SU-DHL-6 (cell line): ENCODE data around the gene TMIGD1.
A peak's percentile ranks its signal among the peaks of the same experiment; 100 is the strongest.

Experiments used
- H2AFZ ChIP-seq: fragments of 200-600 bp; sonication (generic); 2 replicates; pipeline ENCODE4 v1.6.1; 2014; ENCODE audit warnings: low read depth, mild to moderate bottlenecking, moderate library complexity, mixed read lengths, antibody characterized with exemption, low read length; ENCODE audit not compliant: severe bottlenecking
- H3F3A ChIP-seq: fragments of 200-600 bp; shearing (Covaris generic); 2 replicates; pipeline ENCODE4 v1.6.0; 2016; ENCODE audit warnings: antibody characterized with exemption, mild to moderate bottlenecking; ENCODE audit not compliant: insufficient read depth
- H3K27ac ChIP-seq: fragments of 200-600 bp; sonication (generic); 2 replicates; pipeline ENCODE4 v1.5.1; 2016; ENCODE audit warnings: low read depth, mild to moderate bottlenecking, low read length, moderate library complexity, mixed read lengths
- H3K27me3 ChIP-seq: fragments of 200-600 bp; sonication (generic), shearing (Covaris generic); 2 replicates; pipeline ENCODE4 v1.6.0; 2014; ENCODE audit warnings: mild to moderate bottlenecking, low read length
- H3K36me3 ChIP-seq: fragments of 200-600 bp; sonication (generic); 2 replicates; pipeline ENCODE4 v1.6.1; 2014; ENCODE audit warnings: mild to moderate bottlenecking, low read length, mixed read lengths
- H3K4me2 ChIP-seq: fragments of 300-600, 200-600 bp; shearing (Covaris generic), sonication (generic); 2 replicates; pipeline ENCODE4 v1.6.0; 2014; ENCODE audit warnings: low read length, low read depth, mild to moderate bottlenecking; ENCODE audit not compliant: poor library complexity, severe bottlenecking
- H3K4me3 ChIP-seq: fragments of 200-600 bp; sonication (generic); 2 replicates; pipeline ENCODE4 v1.5.1; 2014; ENCODE audit warnings: antibody characterized with exemption, low read length, mild to moderate bottlenecking, mixed read lengths; ENCODE audit not compliant: insufficient read depth, poor library complexity, severe bottlenecking
- H3K79me2 ChIP-seq: fragments of 200-600 bp; sonication (generic); 2 replicates; pipeline ENCODE4 v1.6.1; 2014; ENCODE audit warnings: mild to moderate bottlenecking, low read length, moderate library complexity; ENCODE audit not compliant: insufficient read depth
- H3K9ac ChIP-seq: fragments of 200-600 bp; sonication (generic); 2 replicates; pipeline ENCODE4 v1.7.0; 2014; ENCODE audit warnings: mild to moderate bottlenecking, low read length
- H3K9me2 ChIP-seq: fragments of 200-600 bp; sonication (generic); replicated peaks from 2 replicates; pipeline ENCODE4 v1.6.1; 2014; ENCODE audit warnings: low read length; ENCODE audit not compliant: insufficient read depth
- H3K9me3 ChIP-seq: fragments of 200-600 bp; sonication (generic); 2 replicates; pipeline ENCODE4 v1.6.1; 2014; ENCODE audit warnings: low read length, mixed read lengths; ENCODE audit not compliant: insufficient read depth
- H4K20me1 ChIP-seq: fragments of 200-600 bp; sonication (generic); 2 replicates; pipeline ENCODE4 v1.6.1; 2014; ENCODE audit warnings: low read depth, mild to moderate bottlenecking, antibody characterized with exemption, low read length, moderate library complexity, mixed read lengths
- EZH2phosphoT487 ChIP-seq: fragments of 200-600 bp; sonication (generic), shearing (Covaris generic); conservative IDR thresholded peaks from 2 replicates; pipeline ENCODE4 v1.6.1; 2018; ENCODE audit warnings: mild to moderate bottlenecking, antibody characterized with exemption, low read length, moderate library complexity, mixed read lengths
- TF ChIP-seq, protein P1 (sequence below): fragments of 200-600 bp; sonication (generic); IDR thresholded peaks from one replicate; pipeline ENCODE4 v1.5.1; 2017; ENCODE audit warnings: antibody characterized with exemption, mild to moderate bottlenecking, low read length, moderate library complexity; ENCODE audit not compliant: insufficient read depth, poor library complexity, severe bottlenecking

Gene TMIGD1

DNA sequence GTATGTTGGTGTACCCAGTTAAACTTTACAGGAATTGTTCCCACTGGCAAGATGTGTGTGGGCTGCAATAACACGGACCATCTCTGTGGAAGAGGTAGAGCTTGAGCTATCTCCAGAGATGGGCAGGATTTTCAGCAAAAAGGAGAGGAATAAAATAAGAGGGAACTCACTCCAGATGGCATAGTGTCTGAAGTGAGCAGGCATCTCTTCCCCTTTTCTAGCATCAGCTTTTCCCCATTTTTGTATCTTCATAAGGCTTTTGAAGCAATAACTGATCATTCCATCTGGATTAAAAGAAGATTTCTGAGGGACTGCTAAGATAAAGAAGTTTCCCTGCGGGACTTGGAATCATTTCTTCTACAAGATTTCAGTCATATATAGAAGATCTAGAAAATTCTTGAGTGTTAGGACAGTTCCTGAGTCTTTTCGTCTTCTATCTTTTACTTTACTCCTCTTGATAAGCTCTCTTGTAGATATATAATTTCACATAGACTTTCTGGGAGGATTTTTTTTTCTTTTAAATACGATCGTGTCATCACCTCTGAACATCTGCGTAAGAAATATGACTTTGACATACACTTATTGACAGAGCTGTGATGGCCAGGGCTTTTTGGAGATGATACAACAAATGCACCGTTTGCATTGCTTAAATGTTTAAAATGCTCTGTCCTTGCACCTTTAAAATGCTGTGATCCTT, 46.9 kb upstream of the TMIGD1 start:
- Histone ChIP-seq H3K79me2 (no peaks in the 10 kb centered on the region), H3K36me3 (no peaks in the 10 kb centered on the region), H3K4me3 (no peak overlapping the region), H3K9me3 (no peaks in the 10 kb centered on the region), H3F3A (peaks cover 9% of the 10 kb centered on the region; the same call in 1 of the 2 replicates), H3K27me3 (no peaks in the 10 kb centered on the region), H3K4me2 (peak overlapping the region; percentile 81), H3K9me2 (no peaks in the 10 kb centered on the region), H3K27ac (no peak overlapping the region), H2AFZ (no peak overlapping the region), H4K20me1 (no peaks in the 10 kb centered on the region), H3K9ac (no peak overlapping the region)
- TF ChIP-seq, protein P1, sequence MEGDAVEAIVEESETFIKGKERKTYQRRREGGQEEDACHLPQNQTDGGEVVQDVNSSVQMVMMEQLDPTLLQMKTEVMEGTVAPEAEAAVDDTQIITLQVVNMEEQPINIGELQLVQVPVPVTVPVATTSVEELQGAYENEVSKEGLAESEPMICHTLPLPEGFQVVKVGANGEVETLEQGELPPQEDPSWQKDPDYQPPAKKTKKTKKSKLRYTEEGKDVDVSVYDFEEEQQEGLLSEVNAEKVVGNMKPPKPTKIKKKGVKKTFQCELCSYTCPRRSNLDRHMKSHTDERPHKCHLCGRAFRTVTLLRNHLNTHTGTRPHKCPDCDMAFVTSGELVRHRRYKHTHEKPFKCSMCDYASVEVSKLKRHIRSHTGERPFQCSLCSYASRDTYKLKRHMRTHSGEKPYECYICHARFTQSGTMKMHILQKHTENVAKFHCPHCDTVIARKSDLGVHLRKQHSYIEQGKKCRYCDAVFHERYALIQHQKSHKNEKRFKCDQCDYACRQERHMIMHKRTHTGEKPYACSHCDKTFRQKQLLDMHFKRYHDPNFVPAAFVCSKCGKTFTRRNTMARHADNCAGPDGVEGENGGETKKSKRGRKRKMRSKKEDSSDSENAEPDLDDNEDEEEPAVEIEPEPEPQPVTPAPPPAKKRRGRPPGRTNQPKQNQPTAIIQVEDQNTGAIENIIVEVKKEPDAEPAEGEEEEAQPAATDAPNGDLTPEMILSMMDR: no peak
- no peak for TF ChIP-seq EZH2phosphoT487

DNA sequence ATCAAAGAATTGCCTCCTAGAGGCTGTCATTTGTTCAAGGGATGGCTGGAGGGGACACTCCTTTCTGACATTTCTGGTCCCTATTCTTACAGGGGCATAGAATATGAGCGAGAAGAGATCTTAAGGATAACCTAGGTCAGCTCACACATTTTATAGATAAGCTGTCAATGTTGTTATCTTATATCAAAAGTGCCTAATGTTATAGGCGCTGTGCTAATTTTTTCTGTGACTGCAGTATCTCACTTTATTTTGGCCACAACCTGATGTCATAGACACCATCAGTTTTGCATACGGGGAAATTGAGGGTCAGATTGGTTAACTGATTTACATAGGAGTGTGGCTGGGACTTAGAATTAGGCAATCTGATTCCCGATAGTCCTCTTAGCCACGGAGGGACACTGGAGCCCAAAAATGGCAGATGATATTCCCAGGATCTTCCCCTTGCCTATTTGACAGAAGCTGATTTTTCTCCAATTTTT, 46.1 kb upstream of the TMIGD1 start:
- Histone ChIP-seq H4K20me1 (no peaks in the 10 kb centered on the region), H3K27ac (no peak overlapping the region), H2AFZ (peak overlapping the region; percentile 99), H3K27me3 (no peaks in the 10 kb centered on the region), H3K79me2 (no peaks in the 10 kb centered on the region), H3K9me2 (no peaks in the 10 kb centered on the region), H3K4me3 (peak overlapping the region; percentile 82), H3K4me2 (peak overlapping the region; percentile 81), H3K9me3 (no peaks in the 10 kb centered on the region), H3K36me3 (no peaks in the 10 kb centered on the region), H3K9ac (peak overlapping the region; percentile 75), H3F3A (peaks cover 9% of the 10 kb centered on the region; the same call in 1 of the 2 replicates)
- TF ChIP-seq EZH2phosphoT487: no peak
- TF ChIP-seq, protein P1: no peak

DNA sequence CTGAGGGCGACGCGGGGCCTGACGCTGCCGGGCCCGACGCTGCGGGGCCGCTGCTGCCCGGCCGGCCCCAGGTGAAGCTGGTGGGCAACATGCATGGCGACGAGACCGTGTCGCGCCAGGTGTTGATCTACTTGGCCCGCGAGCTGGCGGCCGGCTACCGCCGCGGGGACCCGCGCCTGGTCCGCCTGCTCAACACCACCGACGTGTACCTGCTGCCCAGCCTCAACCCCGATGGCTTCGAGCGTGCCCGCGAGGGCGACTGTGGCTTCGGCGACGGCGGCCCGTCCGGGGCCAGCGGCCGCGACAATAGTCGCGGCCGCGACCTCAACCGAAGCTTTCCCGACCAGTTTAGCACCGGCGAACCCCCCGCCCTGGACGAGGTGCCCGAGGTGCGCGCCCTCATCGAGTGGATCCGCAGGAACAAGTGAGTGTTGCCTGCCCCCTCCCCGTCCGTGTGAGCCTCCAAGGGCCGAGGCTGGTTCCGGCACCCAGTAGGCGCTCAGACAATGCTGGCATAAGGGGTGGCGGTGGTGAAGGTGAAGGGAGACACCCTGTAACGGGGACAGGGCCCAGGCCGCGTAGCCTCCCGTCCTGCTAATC, 45.5 kb upstream of the TMIGD1 start:
- Histone ChIP-seq H3K9me2 (no peaks in the 10 kb centered on the region), H3K9ac (peak overlapping the region; percentile 75), H3F3A (peaks cover 9% of the 10 kb centered on the region; the same call in 1 of the 2 replicates), H3K36me3 (no peaks in the 10 kb centered on the region), H3K27ac (no peak overlapping the region), H3K27me3 (no peaks in the 10 kb centered on the region), H3K79me2 (no peaks in the 10 kb centered on the region), H4K20me1 (no peaks in the 10 kb centered on the region), H2AFZ (peak overlapping the region; percentile 99), H3K9me3 (no peaks in the 10 kb centered on the region), H3K4me2 (peak overlapping the region; percentile 81), H3K4me3 (peak overlapping the region; percentile 82)
- TF ChIP-seq, protein P1: no peak
- TF ChIP-seq EZH2phosphoT487: no peak
